MM.1S (cell line): ENCODE data around the gene FAM81B.
"Not testable (repeated sequence)": the region's sequence is repeated elsewhere in the genome, so short reads cannot be mapped to it uniquely, and the experiment has no call there.

Source experiments
- DNase-seq: peaks from one replicate; pipeline ENCODE4 v3.0.0-alpha.2; 2015
- H2AFZ ChIP-seq: fragments of 300-600 bp; sonication (generic); 2 replicates; pipeline ENCODE4 v1.6.0; 2016; ENCODE audit warnings: antibody characterized with exemption, low read length
- H3F3A ChIP-seq: fragments of 300-600 bp; sonication (generic); 2 replicates; pipeline ENCODE4 v1.6.1; 2016; ENCODE audit warnings: mild to moderate bottlenecking, antibody characterized with exemption, low read length, moderate library complexity, mixed read lengths; ENCODE audit not compliant: insufficient read depth
- H3K27ac ChIP-seq: fragments of 300-600 bp; sonication (generic); 2 replicates; pipeline ENCODE4 v1.5.1; 2016; ENCODE audit warnings: mild to moderate bottlenecking, low read length
- H3K27me3 ChIP-seq: fragments of 300-600 bp; sonication (generic); replicated peaks from 2 replicates; pipeline ENCODE4 v1.6.0; 2016; ENCODE audit warnings: low read length; ENCODE audit not compliant: insufficient read depth
- H3K36me3 ChIP-seq: fragments of 300-600 bp; sonication (generic); replicated peaks from 2 replicates; pipeline ENCODE4 v1.6.1; 2016; ENCODE audit warnings: mild to moderate bottlenecking, low read length, mixed read lengths; ENCODE audit not compliant: insufficient read depth
- H3K4me1 ChIP-seq: fragments of 300-600 bp; sonication (generic); 2 replicates; pipeline ENCODE4 v1.6.1; 2016; ENCODE audit warnings: low read length, mixed read lengths
- H3K4me2 ChIP-seq: fragments of 300-600 bp; sonication (generic); 2 replicates; pipeline ENCODE4 v1.6.0; 2016; ENCODE audit warnings: low read depth, low read length
- H3K4me3 ChIP-seq: fragments of 300-600 bp; sonication (generic); 2 replicates; pipeline ENCODE4 v1.5.1; 2016; ENCODE audit warnings: low read length, mixed read lengths
- H3K79me2 ChIP-seq: fragments of 300-600 bp; sonication (generic); 2 replicates; pipeline ENCODE4 v1.6.1; 2016; ENCODE audit warnings: mixed run types, low read length, mixed read lengths
- H3K9ac ChIP-seq: fragments of 300-600 bp; sonication (generic); 2 replicates; pipeline ENCODE4 v1.6.1; 2016; ENCODE audit warnings: low read length, mixed read lengths
- H3K9me2 ChIP-seq: fragments of 300-600 bp; sonication (generic); replicated peaks from 2 replicates; pipeline ENCODE4 v1.6.1; 2016; ENCODE audit warnings: mild to moderate bottlenecking, low read length, mixed read lengths; ENCODE audit not compliant: insufficient read depth
- H3K9me3 ChIP-seq: fragments of 300-600 bp; sonication (generic); replicated peaks from 2 replicates; pipeline ENCODE4 v1.6.1; 2016; ENCODE audit warnings: mild to moderate bottlenecking, low read length, mixed read lengths; ENCODE audit not compliant: insufficient read depth
- H4K20me1 ChIP-seq: fragments of 300-600 bp; sonication (generic); 2 replicates; pipeline ENCODE4 v1.6.1; 2016; ENCODE audit warnings: mild to moderate bottlenecking, low read length, moderate library complexity, mixed read lengths; ENCODE audit not compliant: insufficient read depth
- CTCF ChIP-seq: fragments of 300-600 bp; sonication (generic); IDR thresholded peaks from 2 replicates; pipeline ENCODE4 v1.5.1; 2016; ENCODE audit warnings: antibody characterized with exemption, low read length, mixed read lengths
- EZH2 ChIP-seq: fragments of 300-600 bp; sonication (generic); optimal IDR thresholded peaks from 2 replicates; pipeline ENCODE3; 2017; ENCODE audit warnings: low read depth, mild to moderate bottlenecking, antibody characterized with exemption, low read length, mixed read lengths
- EZH2phosphoT487 ChIP-seq: fragments of 300-600 bp; sonication (generic); IDR thresholded peaks from 2 replicates; pipeline ENCODE4 v1.6.1; 2018; ENCODE audit warnings: antibody characterized with exemption, low read length

The FAM81B gene

GRCh38 chr5:95382801-95383200 lies 8.4 kb upstream of the FAM81B start:
- Histone ChIP-seq H3K36me3 (no peaks in the 10 kb centered on the region), H3K9me2 (no peaks in the 10 kb centered on the region), H4K20me1 (no peaks in the 10 kb centered on the region), H3K4me2 (no peak overlapping the region), H3K4me1 (no peaks in the 10 kb centered on the region), H3K4me3 (no peak overlapping the region), H3K9me3 (no peaks in the 10 kb centered on the region), H3K27ac (no peak overlapping the region), H3K79me2 (no peaks in the 10 kb centered on the region), H3K9ac (no peak overlapping the region), H3F3A (no peaks in the 10 kb centered on the region), H3K27me3 (no peaks in the 10 kb centered on the region), H2AFZ (no peak overlapping the region)
- DNase-seq, result no peak
- TF ChIP-seq CTCF (no peak), EZH2 (no peak), EZH2phosphoT487 (no peak)

- no peaks in the 10 kb centered on the region for H3K4me1 ChIP-seq
- H3K9ac ChIP-seq, result no peak overlapping the region
- no peak overlapping the region for H2AFZ ChIP-seq
- no peaks in the 10 kb centered on the region for H3K9me2 ChIP-seq
- no peak overlapping the region for H3K27ac ChIP-seq
- no peaks in the 10 kb centered on the region for H3K27me3 ChIP-seq
- H3K36me3 ChIP-seq, result no peaks in the 10 kb centered on the region
- no peaks in the 10 kb centered on the region for H3F3A ChIP-seq
- no peak for TF ChIP-seq CTCF
- no peak for TF ChIP-seq EZH2
- no peak for TF ChIP-seq EZH2phosphoT487
- H3K79me2 ChIP-seq, result no peaks in the 10 kb centered on the region
- H3K4me3 ChIP-seq, result no peak overlapping the region
- H3K4me2 ChIP-seq, result no peak overlapping the region
- H4K20me1 ChIP-seq, result no peaks in the 10 kb centered on the region
- no peaks in the 10 kb centered on the region for H3K9me3 ChIP-seq
- no peak for DNase-seq
Observed at GRCh38 chr5:95384485-95385213, 6.5 kb upstream of the FAM81B start.

- no peak overlapping the region for H3K27ac ChIP-seq
Observed at GRCh38 chr5:95385334-95385733, 5.8 kb upstream of the FAM81B start.

GRCh38 chr5:95391965-95392364 lies 799 bp downstream of the FAM81B start:
- not testable (repeated sequence) for H3K9me3 ChIP-seq, H3F3A ChIP-seq, H3K9ac ChIP-seq, H3K79me2 ChIP-seq, H2AFZ ChIP-seq, H3K27me3 ChIP-seq, H3K4me2 ChIP-seq, H3K27ac ChIP-seq, H3K9me2 ChIP-seq, H3K36me3 ChIP-seq, H3K4me1 ChIP-seq, DNase-seq, H3K4me3 ChIP-seq, H4K20me1 ChIP-seq

More at GRCh38 chr5:95385334-95385733, 5.8 kb upstream of the FAM81B start:
- Histone ChIP-seq H3K27me3 (no peaks in the 10 kb centered on the region), H3K36me3 (no peaks in the 10 kb centered on the region), H3K4me2 (no peak overlapping the region), H4K20me1 (no peaks in the 10 kb centered on the region), H3K4me1 (no peaks in the 10 kb centered on the region), H3F3A (no peaks in the 10 kb centered on the region), H3K9me3 (no peaks in the 10 kb centered on the region), H3K9ac (no peak overlapping the region), H3K79me2 (no peaks in the 10 kb centered on the region), H3K9me2 (no peaks in the 10 kb centered on the region), H3K4me3 (no peak overlapping the region), H2AFZ (no peak overlapping the region)
- DNase-seq, result no peak
- TF ChIP-seq CTCF, result no peak
- no peak for TF ChIP-seq EZH2
- no peak for TF ChIP-seq EZH2phosphoT487
